ENCODE data around the gene RXFP4.

- TF ChIP-seq CTCF (IDR thresholded peaks at IDR 0.05) = peak; percentile 2 to 51 (median 14)
- TF ChIP-seq POLR2A (IDR thresholded peaks at IDR 0.05) = peak; percentile 94 to 97
Measured at GRCh38 chr1:155934097-155934935, 7.1 kb upstream of the RXFP4 start, which contains the start of gene KHDC4.
